HEK293 (cell line): ENCODE measurements around the gene FLT3LG.

Experiments
- AEBP2 ChIP-seq: fragments of 450-650 bp; formaldehyde crosslinking; IDR thresholded peaks from 2 replicates; pipeline ENCODE4 v1.5.1; 2016; ENCODE audit warnings: missing biosample characterization, missing genetic modification characterization, borderline replicate concordance
- KLF9 ChIP-seq: fragments of 450-650 bp; formaldehyde crosslinking; IDR thresholded peaks from 2 replicates; pipeline ENCODE4 v1.5.1; 2016; ENCODE audit warnings: missing biosample characterization, missing genetic modification characterization, low read depth
- MYNN ChIP-seq: fragments of 450-650 bp; formaldehyde crosslinking; IDR thresholded peaks from 2 replicates; pipeline ENCODE4 v1.5.1; 2016; ENCODE audit warnings: missing biosample characterization, missing genetic modification characterization, borderline replicate concordance
- OSR2 ChIP-seq: fragments of 450-650 bp; formaldehyde crosslinking; IDR thresholded peaks from 2 replicates; pipeline ENCODE4 v1.5.1; 2016; ENCODE audit warnings: missing biosample characterization, missing genetic modification characterization
- REPIN1 ChIP-seq: fragments of 450-650 bp; formaldehyde crosslinking; IDR thresholded peaks from 2 replicates; pipeline ENCODE4 v1.5.1; 2017; ENCODE audit warnings: missing biosample characterization, missing genetic modification characterization, low read depth
- SCRT1 ChIP-seq: fragments of 450-650 bp; formaldehyde crosslinking; IDR thresholded peaks from 2 replicates; pipeline ENCODE4 v1.5.1; 2016; ENCODE audit warnings: missing biosample characterization, missing genetic modification characterization, borderline replicate concordance
- SCRT2 ChIP-seq: fragments of 450-650 bp; formaldehyde crosslinking; IDR thresholded peaks from 2 replicates; pipeline ENCODE4 v1.5.1; 2016; ENCODE audit warnings: missing biosample characterization, missing genetic modification characterization
- ZBTB20 ChIP-seq: fragments of 450-650 bp; formaldehyde crosslinking; IDR thresholded peaks from 2 replicates; pipeline ENCODE4 v1.5.1; 2016; ENCODE audit warnings: missing biosample characterization, missing genetic modification characterization
- ZNF133 ChIP-seq: fragments of 450-650 bp; formaldehyde crosslinking; IDR thresholded peaks from 2 replicates; pipeline ENCODE4 v1.5.1; 2016; ENCODE audit warnings: missing biosample characterization, missing genetic modification characterization
- ZNF140 ChIP-seq: fragments of 450-650 bp; formaldehyde crosslinking; IDR thresholded peaks from 2 replicates; pipeline ENCODE4 v1.5.1; 2016; ENCODE audit warnings: missing biosample characterization, missing genetic modification characterization
- ZNF19 ChIP-seq: fragments of 450-650 bp; formaldehyde crosslinking; IDR thresholded peaks from 2 replicates; pipeline ENCODE4; 2016; ENCODE audit warnings: missing biosample characterization, missing genetic modification characterization, low read depth
- ZNF2 ChIP-seq: fragments of 450-650 bp; formaldehyde crosslinking; IDR thresholded peaks from 2 replicates; pipeline ENCODE4 v1.5.1; 2016; ENCODE audit warnings: missing biosample characterization, missing genetic modification characterization
- ZNF202 ChIP-seq: fragments of 450-650 bp; formaldehyde crosslinking; IDR thresholded peaks from 2 replicates; pipeline ENCODE4 v1.5.1; 2016; ENCODE audit warnings: missing biosample characterization, missing genetic modification characterization, borderline replicate concordance
- ZNF223 ChIP-seq: fragments of 450-650 bp; formaldehyde crosslinking; IDR thresholded peaks from 2 replicates; pipeline ENCODE4 v1.5.1; 2016; ENCODE audit warnings: missing biosample characterization, missing genetic modification characterization
- ZNF239 ChIP-seq: fragments of 450-650 bp; formaldehyde crosslinking; IDR thresholded peaks from 2 replicates; pipeline ENCODE4 v1.5.1; 2016; ENCODE audit warnings: missing biosample characterization, missing genetic modification characterization
- ZNF266 ChIP-seq: fragments of 450-650 bp; formaldehyde crosslinking; IDR thresholded peaks from 2 replicates; pipeline ENCODE4 v1.5.1; 2016; ENCODE audit warnings: missing biosample characterization, missing genetic modification characterization, low read depth
- ZNF274 ChIP-seq, 2 experiments: fragments of 200-500 bp in 1 of 2; fragments of 450-650 bp in 1 of 2; sonication (Bioruptor generic) in 1 of 2; formaldehyde crosslinking in 1 of 2; IDR thresholded peaks; 2 replicates each; pipeline versions ENCODE4 v1.5.1 to v1.6.1; 2014 to 2016; ENCODE audit warnings: borderline replicate concordance in 1 of 2, inconsistent platforms in 1 of 2, low read length in 1 of 2, missing biosample characterization in 1 of 2, missing genetic modification characterization in 1 of 2
- ZNF292 ChIP-seq: fragments of 450-650 bp; formaldehyde crosslinking; IDR thresholded peaks from 2 replicates; pipeline ENCODE4 v1.5.1; 2016; ENCODE audit warnings: low read depth, missing biosample characterization, missing genetic modification characterization, borderline replicate concordance
- ZNF335 ChIP-seq: fragments of 450-650 bp; formaldehyde crosslinking; conservative IDR thresholded peaks from 2 replicates; pipeline ENCODE4 v1.5.1; 2016; ENCODE audit warnings: missing biosample characterization, missing genetic modification characterization
- ZNF423 ChIP-seq: fragments of 450-650 bp; formaldehyde crosslinking; IDR thresholded peaks from 2 replicates; pipeline ENCODE4 v1.5.1; 2016; ENCODE audit warnings: missing biosample characterization, missing genetic modification characterization
- ZNF48 ChIP-seq: fragments of 450-650 bp; formaldehyde crosslinking; IDR thresholded peaks from 2 replicates; pipeline ENCODE4 v1.5.1; 2016; ENCODE audit warnings: missing biosample characterization, missing genetic modification characterization
- ZNF544 ChIP-seq: fragments of 450-650 bp; formaldehyde crosslinking; IDR thresholded peaks from 2 replicates; pipeline ENCODE4 v1.5.0; 2017; ENCODE audit warnings: missing biosample characterization, missing genetic modification characterization
- ZNF555 ChIP-seq: fragments of 450-650 bp; formaldehyde crosslinking; conservative IDR thresholded peaks from 2 replicates; pipeline ENCODE4 v1.5.1; 2017; ENCODE audit warnings: missing biosample characterization, mild to moderate bottlenecking, missing genetic modification characterization, inconsistent platforms
- ZNF600 ChIP-seq: fragments of 450-650 bp; formaldehyde crosslinking; IDR thresholded peaks from 2 replicates; pipeline ENCODE4 v1.5.1; 2016; ENCODE audit warnings: missing biosample characterization, missing genetic modification characterization
- ZNF664 ChIP-seq: fragments of 450-650 bp; formaldehyde crosslinking; IDR thresholded peaks from 2 replicates; pipeline ENCODE4 v1.5.1; 2016; ENCODE audit warnings: missing biosample characterization, missing genetic modification characterization
- ZNF747 ChIP-seq: fragments of 450-650 bp; formaldehyde crosslinking; IDR thresholded peaks from 2 replicates; pipeline ENCODE4 v1.5.1; 2016; ENCODE audit warnings: missing biosample characterization, missing genetic modification characterization
- ZXDB ChIP-seq: fragments of 450-650 bp; formaldehyde crosslinking; IDR thresholded peaks from 2 replicates; pipeline ENCODE4 v1.5.1; 2016; ENCODE audit warnings: missing biosample characterization, missing genetic modification characterization
- TF ChIP-seq, protein P1 (sequence below): fragments of 450-650 bp; formaldehyde crosslinking; optimal IDR thresholded peaks from 2 replicates; pipeline ENCODE3; 2016; ENCODE audit warnings: missing biosample characterization, mild to moderate bottlenecking, missing genetic modification characterization
- TF ChIP-seq, protein P2 (sequence below): fragments of 450-650 bp; formaldehyde crosslinking; IDR thresholded peaks from 2 replicates; pipeline ENCODE4 v1.5.1; 2016; ENCODE audit warnings: missing biosample characterization, missing genetic modification characterization
- TF ChIP-seq, protein P3 (sequence below): fragments of 450-650 bp; formaldehyde crosslinking; IDR thresholded peaks from 2 replicates; pipeline ENCODE4; 2016; ENCODE audit warnings: missing biosample characterization, missing genetic modification characterization

Gene FLT3LG

GRCh38 chr19:49425922-49426592 is 48.0 kb upstream of the FLT3LG start (continued):
- TF ChIP-seq, protein P1, sequence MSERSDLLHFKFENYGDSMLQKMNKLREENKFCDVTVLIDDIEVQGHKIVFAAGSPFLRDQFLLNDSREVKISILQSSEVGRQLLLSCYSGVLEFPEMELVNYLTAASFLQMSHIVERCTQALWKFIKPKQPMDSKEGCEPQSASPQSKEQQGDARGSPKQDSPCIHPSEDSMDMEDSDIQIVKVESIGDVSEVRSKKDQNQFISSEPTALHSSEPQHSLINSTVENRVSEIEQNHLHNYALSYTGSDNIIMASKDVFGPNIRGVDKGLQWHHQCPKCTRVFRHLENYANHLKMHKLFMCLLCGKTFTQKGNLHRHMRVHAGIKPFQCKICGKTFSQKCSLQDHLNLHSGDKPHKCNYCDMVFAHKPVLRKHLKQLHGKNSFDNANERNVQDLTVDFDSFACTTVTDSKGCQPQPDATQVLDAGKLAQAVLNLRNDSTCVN (tag by site-specific recombination): no peak
- TF ChIP-seq ZNF423 (tag by site-specific recombination) (no peak), SCRT2 (tag by site-specific recombination) (peak; percentile 95), REPIN1 (tag by site-specific recombination) (no peak), ZXDB (tag by site-specific recombination) (no peak), MYNN (tag by site-specific recombination) (peak; percentile 80), ZNF19 (no peak), ZNF2 (no peak), ZNF292 (tag by site-specific recombination) (no peak), ZNF335 (tag by site-specific recombination) (peak; percentile 83), OSR2 (no peak), ZNF664 (no peak), ZNF223 (tag by site-specific recombination) (no peak), ZBTB20 (peak; percentile 39; the same call in 1 of the 2 replicates), ZNF600 (tag by site-specific recombination) (no peak), ZNF747 (tag by site-specific recombination) (no peak), ZNF202 (tag by site-specific recombination) (no peak), ZNF544 (tag by site-specific recombination) (no peak), ZNF274 (IDR thresholded peaks at IDR 0.05; ENCODE audit: low read length) (no peak), ZNF274 (tag by site-specific recombination; IDR thresholded peaks at IDR 0.05; ENCODE audit: borderline replicate concordance) (no peak), ZNF555 (tag by site-specific recombination) (no peak), ZNF48 (tag by site-specific recombination) (no peak), ZNF239 (no peak), SCRT1 (tag by site-specific recombination) (peak; percentile 44), KLF9 (tag by site-specific recombination) (peak; percentile 91), ZNF266 (tag by site-specific recombination) (no peak), ZNF133 (tag by site-specific recombination) (no peak), ZNF140 (tag by site-specific recombination) (no peak), AEBP2 (tag by site-specific recombination) (no peak)
- TF ChIP-seq, protein P2, sequence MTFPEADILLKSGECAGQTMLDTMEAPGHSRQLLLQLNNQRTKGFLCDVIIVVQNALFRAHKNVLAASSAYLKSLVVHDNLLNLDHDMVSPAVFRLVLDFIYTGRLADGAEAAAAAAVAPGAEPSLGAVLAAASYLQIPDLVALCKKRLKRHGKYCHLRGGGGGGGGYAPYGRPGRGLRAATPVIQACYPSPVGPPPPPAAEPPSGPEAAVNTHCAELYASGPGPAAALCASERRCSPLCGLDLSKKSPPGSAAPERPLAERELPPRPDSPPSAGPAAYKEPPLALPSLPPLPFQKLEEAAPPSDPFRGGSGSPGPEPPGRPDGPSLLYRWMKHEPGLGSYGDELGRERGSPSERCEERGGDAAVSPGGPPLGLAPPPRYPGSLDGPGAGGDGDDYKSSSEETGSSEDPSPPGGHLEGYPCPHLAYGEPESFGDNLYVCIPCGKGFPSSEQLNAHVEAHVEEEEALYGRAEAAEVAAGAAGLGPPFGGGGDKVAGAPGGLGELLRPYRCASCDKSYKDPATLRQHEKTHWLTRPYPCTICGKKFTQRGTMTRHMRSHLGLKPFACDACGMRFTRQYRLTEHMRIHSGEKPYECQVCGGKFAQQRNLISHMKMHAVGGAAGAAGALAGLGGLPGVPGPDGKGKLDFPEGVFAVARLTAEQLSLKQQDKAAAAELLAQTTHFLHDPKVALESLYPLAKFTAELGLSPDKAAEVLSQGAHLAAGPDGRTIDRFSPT (tag by site-specific recombination): no peak
- TF ChIP-seq, protein P3, sequence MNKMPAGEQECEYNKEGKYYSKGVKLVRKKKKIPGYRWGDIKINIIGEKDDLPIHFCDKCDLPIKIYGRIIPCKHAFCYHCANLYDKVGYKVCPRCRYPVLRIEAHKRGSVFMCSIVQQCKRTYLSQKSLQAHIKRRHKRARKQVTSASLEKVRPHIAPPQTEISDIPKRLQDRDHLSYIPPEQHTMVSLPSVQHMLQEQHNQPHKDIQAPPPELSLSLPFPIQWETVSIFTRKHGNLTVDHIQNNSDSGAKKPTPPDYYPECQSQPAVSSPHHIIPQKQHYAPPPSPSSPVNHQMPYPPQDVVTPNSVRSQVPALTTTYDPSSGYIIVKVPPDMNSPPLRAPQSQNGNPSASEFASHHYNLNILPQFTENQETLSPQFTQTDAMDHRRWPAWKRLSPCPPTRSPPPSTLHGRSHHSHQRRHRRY (tag by site-specific recombination): no peak
- TF ChIP-seq, all 188 proteins: peak for 23
